Urinary bladder (tissue), 4 donors: ENCODE results near the gene AHNAK. TPM values are rescaled to one million over a fixed set of nuclear protein-coding genes. Genes with fewer than 3 reads are reported as not detected.

ENCODE experiments used
- DNase-seq: peaks from one replicate; pipeline ENCODE4 v3.0.0-alpha.2; 2015; ENCODE audit errors: extremely low spot score
- H3K27ac ChIP-seq: one replicate; pipeline ENCODE4 v1.5.1; 2013; ENCODE audit warnings: low read depth, mild to moderate bottlenecking, moderate library complexity
- H3K36me3 ChIP-seq: one replicate; pipeline ENCODE4 v1.6.1; 2013; ENCODE audit warnings: mild to moderate bottlenecking, moderate library complexity; ENCODE audit not compliant: insufficient read depth
- H3K4me1 ChIP-seq: one replicate; pipeline ENCODE4 v1.6.1; 2013; ENCODE audit warnings: mild to moderate bottlenecking, moderate library complexity; ENCODE audit not compliant: insufficient read depth
- H3K4me3 ChIP-seq: one replicate; pipeline ENCODE4 v1.5.1; 2013; ENCODE audit warnings: low read depth, low read length
- WGBS: extraction: QIAGEN DNeasy Blood & Tissue Kit; methylation state at CpG from one replicate; pipeline ENCODE4 v1.1.7; 2013; 5-methylcytosine and 5-hydroxymethylcytosine counted together
- polyA plus RNA-seq: library from polyadenylated mRNA; stranded (reverse); fragments of 200-250 nt; gene quantifications from one replicate; pipeline ENCODE4 v1.2.3, GENCODE V29; 2013
- total RNA-seq: library from RNA; depleted of rRNA; stranded (reverse); fragments of >200 nt; gene quantifications from one replicate; pipeline ENCODE4 v1.2.3, GENCODE V29; 2014
- donor health status: healthy with polysubstance abuse.
- donor health status: healthy.

The AHNAK gene
- total and polyA plus RNA-seq, 2 donors = 200 to 554 TPM

GRCh38 chr11:62497132-62497801, 49.3 kb downstream of the AHNAK start:
- 67% methylated on average over 7 of the region's 7 CpGs for WGBS
- DNase-seq = no peak
- no peak overlapping the region for H3K4me3 ChIP-seq
- H3K4me1 ChIP-seq = no peaks in the 10 kb centered on the region
- H3K27ac ChIP-seq = no peak overlapping the region
- H3K36me3 ChIP-seq = no peaks in the 10 kb centered on the region

GRCh38 chr11:62496676-62497075, 49.9 kb downstream of the AHNAK start:
- Histone ChIP-seq H3K4me3 (no peak overlapping the region), H3K36me3 (no peaks in the 10 kb centered on the region), H3K4me1 (no peaks in the 10 kb centered on the region), H3K27ac (no peak overlapping the region)
- WGBS = 96% methylated on average over 6 of the region's 6 CpGs
- DNase-seq = no peak

- DNase-seq = no peak
These were observed 52.4 kb downstream of the AHNAK start for GRCh38 chr11:62494246-62494645.

GRCh38 chr11:62493801-62494200, 52.8 kb downstream of the AHNAK start:
- Histone ChIP-seq H3K4me3 (no peak overlapping the region), H3K27ac (no peak overlapping the region), H3K4me1 (no peaks in the 10 kb centered on the region), H3K36me3 (no peaks in the 10 kb centered on the region)
- DNase-seq = no peak
- 95% methylated on average over 3 of the region's 3 CpGs for WGBS

More at GRCh38 chr11:62494246-62494645, 52.4 kb downstream of the AHNAK start:
- Histone ChIP-seq H3K27ac (no peak overlapping the region), H3K4me3 (no peak overlapping the region), H3K4me1 (no peaks in the 10 kb centered on the region), H3K36me3 (no peaks in the 10 kb centered on the region)
- 91% methylated on average over 4 of the region's 4 CpGs for WGBS

- Histone ChIP-seq H3K4me1 (no peaks in the 10 kb centered on the region), H3K27ac (no peak overlapping the region), H3K4me3 (no peak overlapping the region), H3K36me3 (no peaks in the 10 kb centered on the region)
- DNase-seq = no peak
- 95% methylated on average over 4 of the region's 4 CpGs for WGBS
These were observed 54.0 kb downstream of the AHNAK start for GRCh38 chr11:62492586-62492985.

GRCh38 chr11:62491571-62492329, 54.9 kb downstream of the AHNAK start:
- Histone ChIP-seq H3K4me3 (no peak overlapping the region), H3K27ac (no peak overlapping the region), H3K4me1 (no peaks in the 10 kb centered on the region), H3K36me3 (no peaks in the 10 kb centered on the region)
- WGBS = 85% methylated on average over 9 of the region's 9 CpGs
- DNase-seq = no peak

- Histone ChIP-seq H3K27ac (no peak overlapping the region), H3K4me3 (no peak overlapping the region), H3K4me1 (no peaks in the 10 kb centered on the region), H3K36me3 (no peaks in the 10 kb centered on the region)
- no peak for DNase-seq
- WGBS = 76% methylated on average over 4 of the region's 4 CpGs
These were observed 57.4 kb downstream of the AHNAK start for GRCh38 chr11:62489204-62489603.

- Histone ChIP-seq H3K4me3 (no peak overlapping the region), H3K4me1 (no peaks in the 10 kb centered on the region), H3K36me3 (no peaks in the 10 kb centered on the region), H3K27ac (no peak overlapping the region)
- no peak for DNase-seq
- WGBS = 37% methylated on average over 19 of the region's 19 CpGs
These were observed 58.7 kb downstream of the AHNAK start for GRCh38 chr11:62487738-62488551.

GRCh38 chr11:62487136-62487535, 59.5 kb downstream of the AHNAK start:
- Histone ChIP-seq H3K36me3 (no peaks in the 10 kb centered on the region), H3K4me1 (no peaks in the 10 kb centered on the region), H3K27ac (no peak overlapping the region), H3K4me3 (no peak overlapping the region)
- 70% methylated on average over 8 of the region's 8 CpGs for WGBS
- no peak for DNase-seq

- WGBS = 83% methylated on average over 6 of the region's 6 CpGs
- no peak overlapping the region for H3K4me3 ChIP-seq
- DNase-seq = no peak
These were observed 62.3 kb downstream of the AHNAK start for GRCh38 chr11:62484352-62484751.

GRCh38 chr11:62482753-62483152, 63.9 kb downstream of the AHNAK start:
- Histone ChIP-seq H3K4me1 (no peaks in the 10 kb centered on the region), H3K36me3 (no peaks in the 10 kb centered on the region), H3K27ac (no peak overlapping the region), H3K4me3 (no peak overlapping the region)
- WGBS = 75% methylated on average over 6 of the region's 6 CpGs
- DNase-seq = no peak

More at GRCh38 chr11:62484352-62484751, 62.3 kb downstream of the AHNAK start:
- H3K4me1 ChIP-seq = no peaks in the 10 kb centered on the region
- no peak overlapping the region for H3K27ac ChIP-seq
- H3K36me3 ChIP-seq = no peaks in the 10 kb centered on the region

GRCh38 chr11:62479631-62480201, 66.9 kb downstream of the AHNAK start:
- H3K4me3 ChIP-seq = no peak overlapping the region
- DNase-seq = no peak
- 25% methylated on average over 7 of the region's 7 CpGs for WGBS
- no peaks in the 10 kb centered on the region for H3K36me3 ChIP-seq
- H3K4me1 ChIP-seq = no peaks in the 10 kb centered on the region
- H3K27ac ChIP-seq = peak overlapping the region; percentile 53

GRCh38 chr11:62477927-62478326, 68.7 kb downstream of the AHNAK start:
- Histone ChIP-seq H3K27ac (no peak overlapping the region), H3K36me3 (no peaks in the 10 kb centered on the region), H3K4me3 (no peak overlapping the region), H3K4me1 (no peaks in the 10 kb centered on the region)
- no peak for DNase-seq
- 88% methylated on average over 5 of the region's 5 CpGs for WGBS
